ENCODE results near the gene M6PR.
"Not testable (repeated sequence)": the region's sequence is repeated elsewhere in the genome, so short reads cannot be mapped to it uniquely, and the experiment has no call there.

The M6PR gene

GRCh38 chr12:8911606-8912268, 37.7 kb downstream of the M6PR start:
- H3K27me3 ChIP-seq (ENCODE audit: control insufficient read depth, insufficient read depth, low read length): no peaks in the 10 kb centered on the region
- peak overlapping the region; percentile 98 for H3K9ac ChIP-seq (ENCODE audit: low read length)
- peaks cover 54% of the 10 kb centered on the region for H3K4me1 ChIP-seq (ENCODE audit: control insufficient read depth, insufficient read depth, low read length)
- peaks cover 6% of the 10 kb centered on the region; the same call in 1 of the 2 replicates for H3K36me3 ChIP-seq (ENCODE audit: control insufficient read depth, insufficient read depth, low read length)
- H3K9me3 ChIP-seq (ENCODE audit: control insufficient read depth, insufficient read depth, low read depth, low read length): no peaks in the 10 kb centered on the region
- peak overlapping the region; percentile 95 for H3K27ac ChIP-seq (ENCODE audit: low read depth, low read length)
- H3K4me3 ChIP-seq (ENCODE audit: low read depth, low read length): peak overlapping the region; percentile 94

GRCh38 chr12:8909752-8910151, 39.7 kb downstream of the M6PR start:
- peaks cover 73% of the 10 kb centered on the region for H3K4me1 ChIP-seq (ENCODE audit: control insufficient read depth, insufficient read depth, low read length)

GRCh38 chr12:8907513-8907912, 41.9 kb downstream of the M6PR start:
- peaks cover 65% of the 10 kb centered on the region for H3K4me1 ChIP-seq (ENCODE audit: control insufficient read depth, insufficient read depth, low read length)
- peak overlapping the region; percentile 64 for H3K9ac ChIP-seq (ENCODE audit: low read length)
- no peaks in the 10 kb centered on the region for H3K27me3 ChIP-seq (ENCODE audit: control insufficient read depth, insufficient read depth, low read length)
- H3K36me3 ChIP-seq (ENCODE audit: control insufficient read depth, insufficient read depth, low read length): no peaks in the 10 kb centered on the region
- H3K4me3 ChIP-seq (ENCODE audit: low read depth, low read length): 0 out of 2 replicates have a peak overlapping the region, but pooled peaks have one; percentile 18
- no peaks in the 10 kb centered on the region for H3K9me3 ChIP-seq (ENCODE audit: control insufficient read depth, insufficient read depth, low read depth, low read length)
- peak overlapping the region; percentile 92 for H3K27ac ChIP-seq (ENCODE audit: low read depth, low read length)

More at GRCh38 chr12:8909752-8910151, 39.7 kb downstream of the M6PR start:
- H3K27ac ChIP-seq (ENCODE audit: low read depth, low read length): peak overlapping the region; percentile 95
- no peaks in the 10 kb centered on the region for H3K27me3 ChIP-seq (ENCODE audit: control insufficient read depth, insufficient read depth, low read length)
- no peaks in the 10 kb centered on the region for H3K9me3 ChIP-seq (ENCODE audit: control insufficient read depth, insufficient read depth, low read depth, low read length)
- H3K9ac ChIP-seq (ENCODE audit: low read length): peak overlapping the region; percentile 37
- no peaks in the 10 kb centered on the region for H3K36me3 ChIP-seq (ENCODE audit: control insufficient read depth, insufficient read depth, low read length)
- H3K4me3 ChIP-seq (ENCODE audit: low read depth, low read length): no peak overlapping the region

GRCh38 chr12:8906266-8907180, 42.9 kb downstream of the M6PR start:
- Histone ChIP-seq H3K27me3 (ENCODE audit: control insufficient read depth, insufficient read depth, low read length) (no peaks in the 10 kb centered on the region), H3K9ac (ENCODE audit: low read length) (peak overlapping the region; percentile 64), H3K9me3 (ENCODE audit: control insufficient read depth, insufficient read depth, low read depth, low read length) (0 out of 2 replicates have a peak, but pooled peaks cover 3% of the 10 kb centered on the region), H3K4me3 (ENCODE audit: low read depth, low read length) (peak overlapping the region; percentile 18; the same call in 1 of the 2 replicates), H3K36me3 (ENCODE audit: control insufficient read depth, insufficient read depth, low read length) (no peaks in the 10 kb centered on the region), H3K27ac (ENCODE audit: low read depth, low read length) (peak overlapping the region; percentile 92), H3K4me1 (ENCODE audit: control insufficient read depth, insufficient read depth, low read length) (peaks cover 55% of the 10 kb centered on the region)

- Histone ChIP-seq H3K27ac (ENCODE audit: low read depth, low read length) (peak overlapping the region; percentile 92), H3K36me3 (ENCODE audit: control insufficient read depth, insufficient read depth, low read length) (no peaks in the 10 kb centered on the region), H3K9me3 (ENCODE audit: control insufficient read depth, insufficient read depth, low read depth, low read length) (peaks cover 11% of the 10 kb centered on the region), H3K27me3 (ENCODE audit: control insufficient read depth, insufficient read depth, low read length) (no peaks in the 10 kb centered on the region), H3K4me1 (ENCODE audit: control insufficient read depth, insufficient read depth, low read length) (peaks cover 46% of the 10 kb centered on the region), H3K9ac (ENCODE audit: low read length) (peak overlapping the region; percentile 64), H3K4me3 (ENCODE audit: low read depth, low read length) (peak overlapping the region; percentile 11; the same call in 1 of the 2 replicates)
Measured at GRCh38 chr12:8905546-8905945, 43.9 kb downstream of the M6PR start.

GRCh38 chr12:8904665-8905064, 44.8 kb downstream of the M6PR start:
- Histone ChIP-seq H3K27me3 (ENCODE audit: control insufficient read depth, insufficient read depth, low read length) (no peaks in the 10 kb centered on the region), H3K4me1 (ENCODE audit: control insufficient read depth, insufficient read depth, low read length) (peaks cover 37% of the 10 kb centered on the region), H3K9me3 (ENCODE audit: control insufficient read depth, insufficient read depth, low read depth, low read length) (peaks cover 14% of the 10 kb centered on the region), H3K36me3 (ENCODE audit: control insufficient read depth, insufficient read depth, low read length) (no peaks in the 10 kb centered on the region), H3K4me3 (ENCODE audit: low read depth, low read length) (no peak overlapping the region), H3K27ac (ENCODE audit: low read depth, low read length) (no peak overlapping the region), H3K9ac (ENCODE audit: low read length) (no peak overlapping the region)

- Histone ChIP-seq H3K4me3 (ENCODE audit: low read depth, low read length) (no peak overlapping the region), H3K27ac (ENCODE audit: low read depth, low read length) (no peak overlapping the region), H3K36me3 (ENCODE audit: control insufficient read depth, insufficient read depth, low read length) (no peaks in the 10 kb centered on the region), H3K9me3 (ENCODE audit: control insufficient read depth, insufficient read depth, low read depth, low read length) (peaks cover 15% of the 10 kb centered on the region), H3K27me3 (ENCODE audit: control insufficient read depth, insufficient read depth, low read length) (no peaks in the 10 kb centered on the region), H3K9ac (ENCODE audit: low read length) (no peak overlapping the region), H3K4me1 (ENCODE audit: control insufficient read depth, insufficient read depth, low read length) (peaks cover 34% of the 10 kb centered on the region)
Measured at GRCh38 chr12:8903646-8904045, 45.8 kb downstream of the M6PR start.

- not testable (repeated sequence) for H3K4me3 ChIP-seq (ENCODE audit: low read depth, low read length); H3K36me3 ChIP-seq (ENCODE audit: control insufficient read depth, insufficient read depth, low read length); H3K27ac ChIP-seq (ENCODE audit: low read depth, low read length); H3K27me3 ChIP-seq (ENCODE audit: control insufficient read depth, insufficient read depth, low read length); H3K9ac ChIP-seq (ENCODE audit: low read length)
- Histone ChIP-seq H3K4me1 (ENCODE audit: control insufficient read depth, insufficient read depth, low read length) (peaks cover 33% of the 10 kb centered on the region), H3K9me3 (ENCODE audit: control insufficient read depth, insufficient read depth, low read depth, low read length) (peaks cover 16% of the 10 kb centered on the region)
Measured at GRCh38 chr12:8902703-8903102, 46.7 kb downstream of the M6PR start.

GRCh38 chr12:8899830-8900229, 49.6 kb downstream of the M6PR start:
- H3K9me3 ChIP-seq (ENCODE audit: control insufficient read depth, insufficient read depth, low read depth, low read length): peaks cover 21% of the 10 kb centered on the region
- no peak overlapping the region for H3K27ac ChIP-seq (ENCODE audit: low read depth, low read length)
- H3K27me3 ChIP-seq (ENCODE audit: control insufficient read depth, insufficient read depth, low read length): no peaks in the 10 kb centered on the region
- H3K36me3 ChIP-seq (ENCODE audit: control insufficient read depth, insufficient read depth, low read length): no peaks in the 10 kb centered on the region
- no peak overlapping the region for H3K9ac ChIP-seq (ENCODE audit: low read length)
- H3K4me3 ChIP-seq (ENCODE audit: low read depth, low read length): no peak overlapping the region
- peaks cover 5% of the 10 kb centered on the region; the same call in 1 of the 2 replicates for H3K4me1 ChIP-seq (ENCODE audit: control insufficient read depth, insufficient read depth, low read length)

- Histone ChIP-seq H3K9me3 (ENCODE audit: control insufficient read depth, insufficient read depth, low read depth, low read length) (peaks cover 21% of the 10 kb centered on the region), H3K27ac (ENCODE audit: low read depth, low read length) (no peak overlapping the region), H3K9ac (ENCODE audit: low read length) (no peak overlapping the region), H3K27me3 (ENCODE audit: control insufficient read depth, insufficient read depth, low read length) (no peaks in the 10 kb centered on the region), H3K4me3 (ENCODE audit: low read depth, low read length) (no peak overlapping the region), H3K4me1 (ENCODE audit: control insufficient read depth, insufficient read depth, low read length) (no peaks in the 10 kb centered on the region), H3K36me3 (ENCODE audit: control insufficient read depth, insufficient read depth, low read length) (no peaks in the 10 kb centered on the region)
Measured at GRCh38 chr12:8897081-8897480, 52.4 kb downstream of the M6PR start.

- no peak overlapping the region for H3K27ac ChIP-seq (ENCODE audit: low read depth, low read length)
- 0 out of 2 replicates have a peak, but pooled peaks cover 4% of the 10 kb centered on the region for H3K4me1 ChIP-seq (ENCODE audit: control insufficient read depth, insufficient read depth, low read length)
- H3K27me3 ChIP-seq (ENCODE audit: control insufficient read depth, insufficient read depth, low read length): no peaks in the 10 kb centered on the region
- H3K4me3 ChIP-seq (ENCODE audit: low read depth, low read length): no peak overlapping the region
- H3K9ac ChIP-seq (ENCODE audit: low read length): no peak overlapping the region
- no peaks in the 10 kb centered on the region for H3K36me3 ChIP-seq (ENCODE audit: control insufficient read depth, insufficient read depth, low read length)
- H3K9me3 ChIP-seq (ENCODE audit: control insufficient read depth, insufficient read depth, low read depth, low read length): peaks cover 10% of the 10 kb centered on the region
Measured at GRCh38 chr12:8894986-8895385, 54.5 kb downstream of the M6PR start.

All from HUES6 (cell line).